Hematopoietic multipotent progenitor cell treated with erythropoietin and hydrocortisone succinate and interleukin-3 and kit ligand, for 15 days (in vitro differentiated cells): ENCODE results near the gene CRHR2.

Source experiments
- DNase-seq: peaks from one replicate; pipeline ENCODE4 v3.0.0-alpha.2; 2015; ENCODE audit warnings: low spot score

Gene CRHR2

DNA sequence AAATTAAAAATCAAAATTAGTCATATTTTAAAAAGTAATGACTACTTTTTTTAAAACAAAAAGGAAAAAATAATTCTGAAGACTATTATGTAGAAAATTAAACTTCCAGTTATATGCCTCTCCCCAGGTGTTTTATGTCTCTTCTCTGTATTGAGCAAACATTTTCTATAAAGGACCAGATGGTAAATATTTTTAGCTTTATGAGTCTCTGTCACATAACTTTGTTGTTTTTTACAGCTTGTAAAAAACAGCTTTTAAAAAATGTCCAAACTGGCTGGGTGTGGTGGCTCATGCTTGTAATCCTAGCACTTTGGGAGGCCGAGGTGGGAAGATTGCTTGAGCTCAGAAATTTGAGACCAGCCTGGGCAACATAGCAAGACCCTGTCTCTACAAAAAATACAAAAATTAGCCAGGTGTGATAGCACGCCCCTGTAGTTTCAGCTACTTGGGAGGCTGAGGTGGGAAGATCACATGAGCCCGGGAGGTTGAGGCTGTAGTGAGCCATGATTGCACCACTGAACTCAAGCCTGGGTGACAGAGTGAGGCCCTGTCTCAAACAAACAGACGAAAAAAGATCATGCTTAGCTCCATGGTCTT, 64.1 kb downstream of the CRHR2 start:
- DNase-seq: no peak

DNA sequence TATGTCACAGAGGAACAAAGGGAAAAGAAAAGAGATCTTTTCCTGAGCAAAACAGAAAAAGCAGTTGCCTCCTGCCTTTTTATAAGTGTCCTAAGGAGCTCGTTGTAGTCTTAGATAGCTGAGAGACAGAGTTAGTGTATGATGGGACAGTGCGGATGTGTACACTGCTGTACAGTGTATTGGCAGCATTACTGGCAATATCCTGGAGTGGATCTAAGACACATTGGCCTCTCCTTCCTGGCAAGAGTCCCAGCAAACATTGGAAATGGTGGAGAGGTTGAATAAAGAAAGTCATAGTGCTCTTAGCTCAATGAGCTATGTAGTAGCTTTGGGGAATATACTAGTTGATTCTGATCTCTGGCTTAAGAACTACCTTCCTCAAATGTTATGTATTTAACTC, 64.9 kb downstream of the CRHR2 start:
- no peak for DNase-seq

DNA sequence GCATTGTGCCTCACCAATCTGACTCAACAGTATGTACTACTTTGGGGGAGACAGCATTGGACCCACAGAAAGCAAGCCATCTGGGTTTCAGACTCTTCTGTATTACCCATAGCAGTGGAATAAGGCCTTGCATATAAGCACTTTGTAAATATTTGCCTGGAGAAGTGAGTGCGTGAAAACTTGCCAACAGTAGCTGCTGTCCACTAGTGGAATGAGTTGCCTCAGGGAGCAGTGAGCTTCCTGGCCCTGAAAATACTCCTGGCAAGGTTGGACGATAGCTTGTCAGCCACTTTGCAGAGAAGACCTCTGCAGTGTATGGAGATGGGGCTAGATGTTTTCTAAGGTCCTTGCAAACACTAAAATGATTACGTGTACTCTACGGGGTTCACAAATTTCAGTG, 65.9 kb downstream of the CRHR2 start:
- DNase-seq: no peak

DNA sequence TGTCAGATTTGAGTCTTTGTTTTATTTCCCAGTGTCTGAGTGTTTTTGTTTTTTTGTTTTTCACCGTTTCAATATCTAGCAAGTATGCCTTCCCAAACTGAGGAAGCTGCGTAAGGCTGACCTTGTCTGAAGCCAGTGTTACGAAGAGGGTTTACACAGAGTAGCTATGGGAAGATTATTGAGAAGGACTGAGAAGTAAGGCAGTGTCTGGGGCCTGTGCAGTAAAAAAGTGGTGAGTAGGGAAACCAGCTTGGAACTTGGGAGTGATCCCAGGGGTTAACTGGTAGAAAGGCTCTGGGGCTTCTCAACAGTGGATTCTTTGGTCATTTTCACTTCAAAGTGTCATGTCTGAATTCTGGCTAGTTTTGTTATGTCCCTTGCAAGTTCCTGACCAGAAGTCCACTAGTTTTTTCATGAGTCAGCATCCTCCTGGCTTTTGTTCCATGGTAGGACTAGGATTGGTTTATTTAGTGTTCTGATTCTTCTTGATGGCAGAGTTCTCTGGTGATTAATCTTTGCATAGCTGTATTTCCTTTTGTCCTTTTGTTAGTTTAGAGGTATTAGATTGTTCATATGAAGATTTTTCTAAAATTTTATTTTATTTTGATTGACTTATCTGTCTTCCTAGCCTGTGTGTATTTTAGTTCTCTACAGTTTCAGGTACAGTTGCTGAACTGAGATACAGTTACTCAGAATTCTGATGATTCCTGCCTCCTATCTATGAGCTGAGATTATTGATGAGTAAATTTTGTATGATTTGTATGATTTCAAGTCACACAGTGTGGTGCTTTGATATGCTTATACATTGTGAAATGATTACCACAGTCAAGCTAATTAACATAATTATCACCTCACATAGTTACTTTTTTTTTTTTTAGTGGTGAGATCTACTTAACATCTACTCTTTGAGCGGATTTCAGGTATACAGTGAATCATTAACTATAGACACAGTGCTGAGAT, 68.6 kb downstream of the CRHR2 start:
- no peak for DNase-seq

DNA sequence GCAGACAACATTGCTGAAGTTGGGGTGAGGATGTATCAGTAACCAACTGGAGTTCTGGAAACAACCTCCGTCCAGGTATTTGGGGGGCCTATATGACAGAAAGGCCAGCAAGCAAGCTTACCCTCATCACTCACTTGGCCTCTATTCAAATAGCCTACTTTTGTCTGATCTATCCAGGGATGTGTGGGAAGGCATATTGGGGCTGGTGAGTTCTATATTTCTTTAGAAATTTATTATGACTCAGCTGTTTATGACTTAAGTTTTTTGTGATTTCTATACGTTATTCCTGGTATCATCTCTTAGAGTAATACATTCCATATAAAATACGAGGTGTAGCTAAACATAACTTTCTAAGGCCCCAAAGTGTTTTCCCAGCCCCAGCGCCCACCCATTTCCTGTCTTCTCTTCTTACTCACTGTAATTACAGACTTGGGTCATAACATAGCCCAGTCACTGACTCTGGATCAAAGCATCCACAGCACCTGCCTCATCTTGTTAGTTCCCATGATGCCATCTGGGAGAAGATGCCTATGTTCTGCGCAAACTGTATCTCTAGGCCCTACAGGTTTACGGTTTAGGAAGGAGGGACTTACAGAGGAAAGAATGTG, 69.5 kb downstream of the CRHR2 start:
- DNase-seq: no peak

DNA sequence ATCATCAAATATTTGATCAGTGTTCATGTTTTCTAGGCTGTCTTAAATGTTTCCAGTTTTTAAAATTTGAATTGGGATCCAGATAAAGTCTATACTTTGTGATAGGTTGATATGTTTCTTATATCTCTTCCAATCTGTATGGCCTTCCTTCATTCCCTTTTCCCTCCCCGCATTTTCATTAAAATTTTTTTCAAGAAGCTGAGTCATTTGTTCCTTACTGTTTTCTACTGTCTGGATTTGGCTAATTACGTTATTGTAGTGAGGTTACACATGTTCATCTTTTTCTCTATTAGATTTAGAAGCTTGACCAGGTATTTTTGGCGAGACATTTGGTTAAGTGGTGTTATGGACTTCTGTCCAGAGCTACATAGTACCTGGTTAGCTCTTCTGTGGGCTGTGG, 76.4 kb downstream of the CRHR2 start:
- DNase-seq: no peak

DNA sequence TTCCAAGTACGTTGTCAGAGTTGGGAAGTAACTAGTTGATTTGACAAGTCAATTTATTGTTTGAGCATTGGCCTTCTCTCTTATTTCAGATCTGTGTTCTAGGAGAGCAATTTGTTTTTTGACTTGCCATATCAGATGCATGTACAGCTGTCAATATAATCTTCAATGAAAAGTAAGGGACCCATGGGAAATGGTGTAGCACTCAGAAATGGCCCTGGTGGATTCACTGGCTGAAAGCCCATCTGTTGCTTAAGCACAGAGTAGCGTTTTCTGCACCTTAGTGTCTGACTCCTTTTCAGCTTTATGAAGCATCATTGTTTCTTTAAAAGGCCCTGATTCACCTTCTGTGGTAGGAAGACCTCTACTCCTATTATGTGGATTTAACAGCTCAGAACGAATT, 77.4 kb downstream of the CRHR2 start:
- no peak for DNase-seq
